Endothelial cell of hepatic sinusoid (primary cell): ENCODE results near the gene MTCL1.

Experiments used
- in situ Hi-C: cut with HindIII; loops from 2 replicates; pipeline ENCODE4 v1.10.0; 2017; ENCODE audit warnings: low sequenced_read_pairs

MTCL1 gene

DNA sequence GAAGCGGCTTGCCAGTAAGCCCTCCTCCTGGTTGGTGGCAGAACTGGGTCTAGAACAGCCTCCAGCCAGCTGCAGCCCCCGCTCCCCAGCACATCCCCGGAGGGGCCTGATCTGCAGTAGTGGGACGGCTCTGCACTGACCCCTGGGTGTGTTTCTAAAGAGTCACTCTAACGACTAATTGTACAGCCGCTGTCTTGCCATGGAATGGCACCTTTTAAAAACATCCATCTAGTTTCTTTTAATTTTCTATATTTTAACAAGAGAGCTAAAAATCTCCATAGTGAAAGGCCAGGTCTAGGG, 82.0 kb downstream of the MTCL1 start:
- in situ Hi-C loops, result no loop called here

DNA sequence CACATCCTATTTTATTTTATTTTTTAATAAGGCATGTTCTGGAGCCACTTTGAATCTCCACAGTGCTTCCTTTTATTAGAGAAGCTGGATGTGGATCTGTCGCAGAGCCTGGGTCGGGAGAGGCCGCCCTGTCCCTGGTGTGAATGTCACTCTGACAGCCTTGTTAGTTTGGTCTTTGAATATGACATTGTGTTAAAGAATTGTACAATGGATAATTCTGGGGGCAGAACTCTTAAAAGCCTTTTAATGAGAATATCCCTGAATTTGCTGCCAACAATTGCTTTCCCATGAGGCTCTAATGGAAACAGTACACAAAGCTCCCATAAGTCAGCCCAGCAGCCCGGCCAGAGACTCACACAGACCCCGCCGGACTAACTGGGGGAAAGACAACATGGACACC, 82.4 kb downstream of the MTCL1 start:
- in situ Hi-C loops, result no loop called here

DNA sequence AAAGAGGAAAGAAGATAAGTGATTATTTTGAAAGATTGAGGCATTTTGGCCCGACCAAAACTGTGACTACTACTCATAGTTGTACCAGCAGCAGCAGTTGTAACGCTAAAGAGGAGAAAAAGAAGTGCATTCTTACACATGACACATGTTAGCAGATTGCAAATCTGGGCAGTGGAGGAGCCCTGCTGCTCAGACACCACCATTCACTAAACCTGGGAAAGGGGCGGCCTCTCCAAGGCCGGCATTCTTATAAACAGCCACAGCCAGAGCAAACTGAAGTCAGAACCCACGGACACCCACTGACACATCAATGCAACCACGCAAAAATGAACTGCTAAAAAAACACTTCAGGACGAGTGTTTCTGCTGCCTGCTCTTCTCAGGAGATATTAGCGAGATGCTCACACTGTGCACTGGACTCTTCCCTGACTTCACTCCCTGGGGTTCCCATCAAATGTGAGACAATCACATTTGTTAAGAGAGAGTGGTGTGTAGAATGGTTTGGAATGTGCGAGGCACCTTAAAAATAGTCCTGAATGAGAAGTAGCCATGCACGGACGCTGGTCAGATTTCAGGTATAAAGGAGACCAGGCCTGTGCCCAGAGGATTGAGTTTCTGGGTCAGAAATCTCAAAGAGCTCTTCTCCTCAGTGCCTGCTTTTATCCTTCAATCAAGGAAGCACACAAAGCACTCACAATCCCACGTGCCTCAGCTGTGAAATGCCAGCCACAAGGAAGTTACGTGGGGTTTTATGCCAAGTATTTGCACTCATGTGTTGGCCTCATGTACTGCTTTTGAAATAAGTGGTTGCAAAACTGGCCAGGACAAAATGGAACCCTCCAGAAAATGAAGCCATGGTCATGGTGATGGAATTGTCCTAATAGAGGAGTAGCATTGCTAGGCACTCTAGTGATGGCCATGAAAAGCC, 83.4 kb downstream of the MTCL1 start:
- in situ Hi-C loops, result no loop called here

DNA sequence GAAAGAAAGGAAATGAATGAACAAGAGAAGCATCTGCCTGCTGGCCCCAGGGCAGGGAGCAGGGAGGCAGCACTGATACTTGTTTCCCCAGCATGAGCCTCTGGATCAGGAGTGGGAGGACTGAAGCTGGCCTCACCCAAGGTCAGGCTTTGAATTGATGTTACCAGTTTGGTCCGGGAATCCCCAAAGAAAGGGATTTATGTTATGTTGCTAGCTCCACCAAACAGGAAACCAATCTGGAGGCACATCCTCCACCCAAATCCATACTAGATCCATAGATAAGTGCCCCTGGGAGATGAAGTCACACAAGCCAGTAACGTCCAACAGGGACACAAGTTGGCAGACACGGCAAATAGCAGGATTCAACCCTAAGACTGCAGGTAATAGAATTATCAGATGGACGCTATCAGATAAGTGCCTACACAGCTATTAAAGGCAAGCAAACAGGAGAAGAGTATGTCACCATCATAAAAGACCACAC, 85.9 kb downstream of the MTCL1 start:
- in situ Hi-C loops, result no loop called here

- in situ Hi-C loops, result no loop called here
Observed at GRCh38 chr18:8792688-8793316, 87.4 kb downstream of the MTCL1 start.

- in situ Hi-C loops, result no loop called here
Observed at GRCh38 chr18:8793445-8794155, 88.2 kb downstream of the MTCL1 start.

DNA sequence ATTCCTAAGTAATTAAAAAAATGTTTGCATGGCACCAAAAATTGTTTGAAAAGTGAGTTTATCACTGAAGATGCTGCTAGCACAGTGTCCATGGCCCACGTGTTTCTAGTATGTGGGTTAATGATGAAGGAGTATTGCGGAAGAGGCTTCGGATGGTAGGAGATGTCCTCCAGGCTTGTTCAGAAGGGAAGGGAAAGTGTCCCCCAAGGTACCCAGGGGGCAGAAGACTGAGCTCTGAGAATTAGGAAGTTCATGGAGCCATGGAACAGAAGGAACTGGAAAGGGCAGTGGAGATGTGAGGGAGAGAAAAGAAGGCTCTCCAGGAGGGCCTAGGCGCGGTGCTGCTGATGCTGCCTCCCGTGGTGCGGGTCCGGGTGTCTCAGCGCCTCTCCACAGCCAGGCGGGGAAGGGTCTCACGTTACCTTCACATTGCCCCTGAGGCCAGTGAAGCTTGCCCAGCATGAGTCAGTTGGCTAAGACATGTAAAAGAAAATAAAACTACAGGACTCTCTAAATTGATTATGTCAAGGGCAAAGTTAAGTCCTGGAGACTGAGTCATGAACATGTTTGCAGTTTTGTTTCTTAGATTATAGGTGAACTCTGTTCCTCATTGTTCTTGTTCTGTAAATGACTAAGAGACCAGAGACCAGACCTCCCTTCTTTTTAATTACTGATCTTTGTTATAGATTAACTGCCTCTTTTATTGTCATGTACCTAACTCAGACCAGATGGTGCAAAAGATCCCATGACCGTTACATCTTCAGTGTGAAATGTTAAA, 89.0 kb downstream of the MTCL1 start:
- in situ Hi-C loops, result no loop called here

DNA sequence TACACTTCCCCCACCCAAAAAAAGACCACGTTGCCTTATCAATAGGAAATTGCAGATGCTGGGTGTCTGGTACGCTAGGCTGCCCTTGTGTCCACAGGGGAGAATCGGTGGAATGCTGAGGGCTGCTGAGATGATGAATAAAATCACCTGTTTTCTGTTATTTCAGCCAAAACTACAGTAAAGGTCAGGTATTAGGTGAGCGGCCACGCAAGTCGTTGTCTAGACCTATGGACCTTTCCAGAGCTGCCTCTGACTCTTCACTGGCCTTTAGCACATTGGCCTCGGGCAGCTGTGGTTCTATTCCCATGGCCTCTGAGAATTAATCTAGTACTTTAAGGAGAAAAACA, 89.6 kb downstream of the MTCL1 start:
- in situ Hi-C loops, result loop anchor here (5.0 kb wide), 1 partner anchor 48 kb away; no protein-coding TSS in a partner anchor

GRCh38 chr18:8795586-8796325, 90.4 kb downstream of the MTCL1 start:
- in situ Hi-C loops, result loop anchor here (5.0 kb wide), 1 partner anchor 48 kb away; no protein-coding TSS in a partner anchor

- in situ Hi-C loops, result loop anchor here (5.0 kb wide), 1 partner anchor 50 kb away; no protein-coding TSS in a partner anchor
Observed at GRCh38 chr18:8797206-8797605, 91.8 kb downstream of the MTCL1 start.

DNA sequence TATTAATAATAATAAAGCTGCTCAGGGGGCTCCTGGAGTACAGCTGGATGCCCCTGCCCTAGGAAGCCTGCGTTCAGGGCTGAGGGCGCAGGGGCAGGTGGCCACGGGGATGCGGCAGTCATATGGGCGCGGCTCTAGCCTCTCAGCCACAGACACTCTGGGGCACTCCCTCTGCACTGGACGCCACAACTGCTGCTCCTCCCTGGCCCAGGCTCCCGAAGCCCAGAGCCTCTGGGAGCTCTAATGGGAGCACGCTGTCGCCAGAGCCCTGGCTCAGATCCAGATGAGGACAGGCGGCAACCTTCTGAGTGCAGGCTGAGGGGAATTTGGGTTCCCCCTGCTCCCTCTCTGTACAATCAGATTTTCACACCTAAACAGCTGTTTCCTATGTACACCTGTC, 93.6 kb downstream of the MTCL1 start:
- in situ Hi-C loops, result loop anchor here (5.0 kb wide), 1 partner anchor 52 kb away; no protein-coding TSS in a partner anchor

- in situ Hi-C loops, result loop anchor here (5.0 kb wide), 1 partner anchor 53 kb away; no protein-coding TSS in a partner anchor
Observed at GRCh38 chr18:8799596-8800441, 94.5 kb downstream of the MTCL1 start.

DNA sequence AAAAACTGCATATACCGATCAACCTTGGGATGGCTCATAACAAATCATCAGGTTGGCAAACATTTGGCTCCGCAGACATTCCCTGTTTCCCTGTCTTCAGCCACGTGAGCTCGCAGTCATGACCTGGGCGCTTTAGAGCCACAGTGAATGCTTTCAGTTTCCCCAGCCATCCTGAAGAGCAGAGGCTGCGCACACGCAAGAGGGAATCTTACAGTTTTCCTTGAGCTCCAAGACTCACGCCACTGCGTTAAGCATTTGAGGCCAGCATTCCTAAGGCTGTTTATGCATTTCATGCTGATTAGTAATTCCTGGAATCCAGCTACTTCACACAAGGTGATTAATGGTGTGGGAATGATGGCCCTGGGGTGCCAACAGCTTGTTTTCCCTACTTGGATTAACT, 95.1 kb downstream of the MTCL1 start:
- in situ Hi-C loops, result no loop called here

DNA sequence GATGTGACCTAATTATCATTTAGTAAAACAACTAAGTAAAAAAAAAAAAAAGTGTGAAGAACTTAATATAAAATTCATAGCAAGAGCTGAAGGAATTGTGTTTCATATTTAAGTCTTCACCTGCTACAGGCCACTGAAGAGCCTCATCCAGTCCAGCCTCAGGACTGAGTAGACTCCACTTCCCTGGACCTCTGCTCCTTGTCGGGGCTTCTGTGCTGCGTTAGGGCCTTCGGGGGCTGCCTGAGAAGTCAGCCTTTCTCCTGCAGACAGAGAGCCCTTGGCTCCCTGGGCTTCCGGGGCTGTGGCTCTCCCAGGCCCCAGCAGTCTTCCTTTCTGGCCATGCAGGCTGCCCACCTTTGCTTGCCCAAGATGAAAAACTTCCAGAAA, 95.5 kb downstream of the MTCL1 start:
- in situ Hi-C loops, result no loop called here

GRCh38 chr18:8801263-8801901, 96.0 kb downstream of the MTCL1 start:
- in situ Hi-C loops, result no loop called here

DNA sequence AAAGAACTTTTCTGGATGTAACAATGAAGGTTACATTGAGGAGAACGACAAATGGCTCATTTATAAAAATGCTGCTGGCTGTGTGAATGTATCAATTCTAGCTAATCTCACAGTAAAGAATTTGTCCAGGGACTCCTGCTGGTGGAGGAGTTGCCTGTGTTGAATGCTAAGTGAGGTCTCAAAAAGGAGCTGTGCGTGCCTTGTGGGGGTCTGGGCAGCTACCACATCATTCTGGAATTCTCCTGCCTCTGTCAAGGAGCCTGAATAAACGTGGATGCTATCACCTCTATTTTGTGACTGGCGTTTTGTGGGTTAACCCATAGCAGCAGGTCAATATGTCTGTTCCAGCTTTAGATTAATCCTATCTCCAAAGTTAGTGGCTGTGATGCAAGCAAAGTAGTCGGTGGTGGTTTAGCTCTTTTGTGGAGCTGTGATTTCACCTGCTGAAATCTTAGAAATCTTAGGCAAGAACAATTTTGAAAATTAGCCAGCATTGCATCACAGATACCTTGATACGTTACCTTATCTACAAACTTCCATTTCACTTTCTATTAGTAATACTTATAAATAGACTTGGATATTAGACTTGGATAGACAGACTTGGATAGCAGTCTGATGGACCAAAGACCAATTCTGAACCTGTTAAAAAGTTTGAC, 96.8 kb downstream of the MTCL1 start:
- in situ Hi-C loops, result no loop called here

DNA sequence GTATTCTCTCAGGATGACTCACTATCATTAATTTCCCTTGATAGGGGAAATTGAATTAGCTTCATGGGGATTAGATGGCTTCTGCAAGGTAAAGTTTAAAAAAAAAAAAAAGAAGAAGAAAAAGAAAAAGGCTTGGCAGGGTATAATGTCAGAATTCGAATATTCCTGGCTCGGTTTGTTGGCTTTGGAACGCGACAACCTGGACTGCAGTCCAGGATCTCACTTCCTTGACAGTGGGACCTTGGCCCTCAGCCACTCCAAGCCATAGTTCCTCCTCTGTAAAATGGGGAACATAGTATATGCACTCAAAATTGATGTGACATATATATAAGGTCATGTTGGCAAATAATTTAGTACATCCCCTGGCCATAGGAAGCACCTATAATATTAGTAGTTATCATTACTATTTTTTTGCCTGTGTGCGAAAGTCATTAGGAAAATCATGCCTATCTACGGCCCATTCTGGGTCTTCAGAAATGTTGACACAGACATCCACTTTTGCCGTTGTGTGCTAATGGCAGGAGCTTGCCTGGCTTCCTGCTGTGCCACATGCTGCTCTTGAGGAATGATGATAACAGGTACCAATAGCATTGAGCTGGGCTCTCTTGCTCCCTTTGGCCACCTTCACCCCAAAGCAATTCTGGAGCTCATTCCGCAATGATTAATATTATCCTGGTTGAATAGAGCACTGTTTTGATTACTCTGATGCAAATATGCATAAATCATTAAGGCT, 97.9 kb downstream of the MTCL1 start:
- in situ Hi-C loops, result no loop called here
